Erythroblast (primary cell): ENCODE measurements around the gene EPHA7.

Experiments
- GATA1 ChIP-seq: IDR thresholded peaks from 2 replicates; pipeline ENCODE4 v1.6.1; 2011; ENCODE audit warnings: low read depth, mild to moderate bottlenecking, control low read depth, low read length, moderate library complexity
- POLR2A ChIP-seq: IDR thresholded peaks from 2 replicates; pipeline ENCODE4 v1.6.1; 2011; ENCODE audit warnings: mild to moderate bottlenecking, low read length

DNA sequence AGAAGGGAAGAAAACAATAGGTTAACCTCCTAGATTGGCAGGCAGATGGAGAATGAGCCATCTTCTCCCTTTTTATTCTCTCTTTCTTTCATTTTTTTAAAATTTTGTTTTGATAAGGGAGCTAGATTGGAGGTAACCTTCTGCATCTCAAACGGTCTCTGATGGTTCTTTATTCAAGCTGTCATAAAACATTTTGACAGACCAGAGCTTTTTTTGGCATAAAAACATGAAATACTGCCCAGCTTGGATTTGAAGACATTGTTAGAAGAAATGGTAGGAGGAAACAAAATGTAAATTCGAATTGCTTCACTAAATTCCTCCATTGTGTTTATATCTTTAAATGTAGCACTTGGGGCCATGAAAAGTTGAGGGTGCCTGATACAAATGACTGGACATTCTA, 158.5 kb downstream of the EPHA7 start:
- TF ChIP-seq POLR2A (no peak), GATA1 (no peak)
